ENCODE measurements around the gene OR10K2.
"Not testable (repeated sequence)": the region's sequence is repeated elsewhere in the genome, so short reads cannot be mapped to it uniquely, and the experiment has no call there.

OR10K2 gene

DNA sequence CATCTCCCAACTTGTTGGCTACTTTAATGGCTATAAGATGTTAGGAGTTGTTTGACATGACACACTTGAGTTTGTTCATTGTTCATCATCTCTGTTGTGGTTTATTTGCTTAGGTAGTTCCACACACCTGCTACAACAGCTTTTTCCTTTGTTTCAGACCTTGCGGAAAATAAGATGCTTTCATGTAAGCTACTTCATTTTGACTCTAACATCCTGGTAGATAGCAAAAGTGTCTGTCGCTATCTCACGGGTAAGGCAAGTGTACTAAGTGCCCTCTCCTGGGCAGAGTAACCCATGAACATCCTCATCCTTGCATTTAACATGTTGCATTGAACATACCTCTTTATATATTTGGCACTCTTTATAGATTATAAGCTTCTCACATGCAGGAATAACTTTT lies 25.2 kb downstream of the OR10K2 start:
- no peak for DNase-seq (ENCODE audit: low read depth)
- TF ChIP-seq, protein P1, sequence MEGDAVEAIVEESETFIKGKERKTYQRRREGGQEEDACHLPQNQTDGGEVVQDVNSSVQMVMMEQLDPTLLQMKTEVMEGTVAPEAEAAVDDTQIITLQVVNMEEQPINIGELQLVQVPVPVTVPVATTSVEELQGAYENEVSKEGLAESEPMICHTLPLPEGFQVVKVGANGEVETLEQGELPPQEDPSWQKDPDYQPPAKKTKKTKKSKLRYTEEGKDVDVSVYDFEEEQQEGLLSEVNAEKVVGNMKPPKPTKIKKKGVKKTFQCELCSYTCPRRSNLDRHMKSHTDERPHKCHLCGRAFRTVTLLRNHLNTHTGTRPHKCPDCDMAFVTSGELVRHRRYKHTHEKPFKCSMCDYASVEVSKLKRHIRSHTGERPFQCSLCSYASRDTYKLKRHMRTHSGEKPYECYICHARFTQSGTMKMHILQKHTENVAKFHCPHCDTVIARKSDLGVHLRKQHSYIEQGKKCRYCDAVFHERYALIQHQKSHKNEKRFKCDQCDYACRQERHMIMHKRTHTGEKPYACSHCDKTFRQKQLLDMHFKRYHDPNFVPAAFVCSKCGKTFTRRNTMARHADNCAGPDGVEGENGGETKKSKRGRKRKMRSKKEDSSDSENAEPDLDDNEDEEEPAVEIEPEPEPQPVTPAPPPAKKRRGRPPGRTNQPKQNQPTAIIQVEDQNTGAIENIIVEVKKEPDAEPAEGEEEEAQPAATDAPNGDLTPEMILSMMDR (IDR thresholded peaks at IDR 0.05; ENCODE audit: insufficient read depth, low read depth, low read length, missing control alignments): no peak
- no peak overlapping the region for H3K4me3 ChIP-seq (ENCODE audit: low read length)

DNA sequence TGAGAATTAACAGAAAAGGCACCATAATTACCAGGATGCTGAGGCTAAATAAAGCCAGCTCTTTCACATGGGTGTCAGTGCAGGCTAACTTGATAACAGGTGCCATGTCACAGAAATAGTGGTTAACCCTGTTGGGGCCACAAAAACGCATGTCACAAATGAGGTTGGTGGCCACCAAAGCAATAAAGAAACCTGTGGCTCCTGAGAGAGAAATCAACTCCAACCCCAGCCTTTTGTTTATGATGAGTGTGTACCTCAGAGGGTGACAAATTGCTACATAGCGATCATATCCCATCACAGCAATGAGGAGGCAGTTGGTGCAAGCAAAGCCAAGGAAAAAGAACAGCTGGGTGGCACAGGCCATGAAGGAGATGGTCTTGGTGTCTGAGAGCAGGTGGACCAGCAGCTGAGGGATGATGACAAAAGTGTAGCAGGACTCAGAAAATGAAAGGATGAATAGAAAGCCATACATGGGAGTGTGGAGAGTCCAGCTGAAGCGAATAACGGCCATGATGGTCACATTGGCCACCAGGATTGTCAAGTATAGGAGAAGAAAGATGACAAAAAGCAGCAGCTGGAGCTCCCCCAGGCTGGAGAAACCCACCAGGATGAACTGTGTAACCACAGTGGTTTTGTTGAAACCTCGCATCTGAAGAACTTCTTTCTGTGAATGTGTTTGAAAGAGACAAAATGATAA lies 27.1 kb downstream of the OR10K2 start, which contains the start of gene OR10T2:
Gene OR10T2 (minus strand): TSS at position 649 of the 697 bp plus-strand sequence. CDS start 0 bp downstream, at position 649.
- no peak within 1 kb of the TSS for H3K4me3 ChIP-seq (ENCODE audit: low read length)
- no peak for DNase-seq (ENCODE audit: low read depth)
- TF ChIP-seq, protein P1 (IDR thresholded peaks at IDR 0.05; ENCODE audit: insufficient read depth, low read depth, low read length, missing control alignments): no peak

DNA sequence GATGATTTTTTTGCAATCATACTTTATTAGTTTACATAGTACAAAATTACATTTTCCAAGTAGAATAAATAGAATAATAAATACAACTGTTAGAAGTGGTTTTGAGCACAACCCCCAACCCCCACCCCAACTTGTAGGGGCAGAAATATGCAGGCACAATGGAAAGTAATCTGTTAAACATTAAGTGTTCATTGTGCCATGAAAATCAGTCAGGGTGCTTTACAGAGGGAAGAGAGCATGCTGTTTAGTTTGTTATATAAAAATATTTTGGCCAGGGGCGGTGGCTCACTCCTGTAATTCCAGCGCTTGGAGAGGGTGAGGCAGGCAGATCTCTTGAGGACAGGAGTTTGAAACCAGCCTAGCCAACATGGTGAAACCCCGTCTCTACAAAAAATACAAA lies 29.4 kb downstream of the OR10K2 start:
- DNase-seq (ENCODE audit: low read depth): no peak
- TF ChIP-seq, protein P1 (IDR thresholded peaks at IDR 0.05; ENCODE audit: insufficient read depth, low read depth, low read length, missing control alignments): no peak
- no peak overlapping the region for H3K4me3 ChIP-seq (ENCODE audit: low read length)

DNA sequence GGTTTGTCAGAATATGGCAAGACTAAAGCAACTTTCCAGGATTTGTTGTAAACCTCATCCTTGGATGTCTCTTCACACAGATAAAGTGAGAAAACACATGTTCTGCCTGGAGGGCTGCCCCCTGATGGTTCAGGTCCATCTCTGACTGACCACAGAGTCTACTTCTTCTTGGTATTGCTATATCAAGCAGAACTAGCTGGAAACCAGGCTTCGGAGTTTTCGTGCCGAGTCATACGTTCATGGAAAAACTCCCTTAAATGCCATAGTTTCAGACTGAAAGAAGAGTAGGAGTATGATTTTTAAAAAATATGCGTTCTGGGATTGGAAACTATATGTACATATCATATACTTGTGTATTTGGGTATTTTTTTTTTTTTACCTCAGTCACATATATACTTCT lies 32.6 kb downstream of the OR10K2 start:
- H3K4me3 ChIP-seq (ENCODE audit: low read length): no peak overlapping the region
- TF ChIP-seq, protein P1 (IDR thresholded peaks at IDR 0.05; ENCODE audit: insufficient read depth, low read depth, low read length, missing control alignments): no peak
- no peak for DNase-seq (ENCODE audit: low read depth)

DNA sequence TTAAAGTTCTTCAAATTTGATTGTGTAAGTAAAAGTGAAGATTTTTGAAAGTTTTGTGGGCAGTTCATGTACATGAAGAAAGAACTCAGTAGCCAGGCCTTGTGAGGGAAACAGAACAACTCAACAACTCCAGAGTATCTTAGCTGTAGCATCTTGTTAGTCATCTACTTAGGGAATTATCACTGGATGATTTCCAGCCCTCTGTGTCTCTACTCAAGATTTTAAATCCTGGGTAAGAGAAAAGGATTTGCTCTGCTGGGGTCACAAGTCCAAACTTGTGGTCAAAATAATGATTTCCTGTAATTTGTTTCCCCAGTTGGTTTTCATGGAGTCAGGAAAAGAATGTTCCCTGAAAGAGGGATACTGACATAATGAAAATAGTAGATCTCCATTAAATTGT lies 34.9 kb downstream of the OR10K2 start:
- DNase-seq (ENCODE audit: low read depth): no peak
- no peak overlapping the region for H3K4me3 ChIP-seq (ENCODE audit: low read length)
- TF ChIP-seq, protein P1 (IDR thresholded peaks at IDR 0.05; ENCODE audit: insufficient read depth, low read depth, low read length, missing control alignments): no peak

DNA sequence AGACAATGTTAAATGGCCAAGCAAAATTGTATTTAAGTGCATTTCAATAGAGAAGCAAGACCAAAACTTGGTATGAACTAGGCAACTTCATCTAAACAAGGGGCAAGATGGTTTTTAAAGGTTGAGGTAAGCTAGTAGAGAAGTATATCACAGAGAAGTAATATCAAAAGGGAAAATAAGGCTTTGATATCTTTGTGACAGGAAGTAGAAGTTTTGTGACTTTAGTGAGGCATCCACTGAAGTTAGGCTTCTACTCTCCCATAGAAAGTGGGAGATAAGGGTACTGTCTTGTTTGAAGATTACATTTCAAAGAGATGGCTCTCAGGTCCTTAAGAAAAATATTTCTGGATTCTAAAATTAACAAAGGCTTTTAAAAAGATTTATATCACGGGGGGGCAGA lies 35.7 kb downstream of the OR10K2 start:
- TF ChIP-seq, protein P1 (IDR thresholded peaks at IDR 0.05; ENCODE audit: insufficient read depth, low read depth, low read length, missing control alignments): no peak
- DNase-seq (ENCODE audit: low read depth): no peak
- H3K4me3 ChIP-seq (ENCODE audit: low read length): no peak overlapping the region

DNA sequence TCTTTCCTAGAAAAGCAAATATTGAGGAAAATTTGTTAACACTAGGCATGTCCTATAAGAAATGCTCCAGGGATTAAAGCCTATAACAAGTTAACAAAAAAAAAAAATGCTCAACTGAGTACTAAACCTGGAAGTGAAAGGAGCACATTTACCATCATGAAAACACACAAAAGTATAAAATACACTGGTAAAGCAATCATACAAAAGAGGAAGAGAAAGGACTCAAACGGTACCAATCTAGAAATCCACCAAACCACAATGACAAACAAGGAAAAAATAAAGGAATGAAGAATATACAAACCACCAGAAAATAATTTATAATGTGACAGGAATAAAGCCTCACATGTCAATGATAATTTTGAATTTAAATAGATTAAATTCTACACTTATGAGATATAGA lies 51.2 kb downstream of the OR10K2 start:
- TF ChIP-seq, protein P1 (IDR thresholded peaks at IDR 0.05; ENCODE audit: insufficient read depth, low read depth, low read length, missing control alignments): no peak
- DNase-seq (ENCODE audit: low read depth): no peak

DNA sequence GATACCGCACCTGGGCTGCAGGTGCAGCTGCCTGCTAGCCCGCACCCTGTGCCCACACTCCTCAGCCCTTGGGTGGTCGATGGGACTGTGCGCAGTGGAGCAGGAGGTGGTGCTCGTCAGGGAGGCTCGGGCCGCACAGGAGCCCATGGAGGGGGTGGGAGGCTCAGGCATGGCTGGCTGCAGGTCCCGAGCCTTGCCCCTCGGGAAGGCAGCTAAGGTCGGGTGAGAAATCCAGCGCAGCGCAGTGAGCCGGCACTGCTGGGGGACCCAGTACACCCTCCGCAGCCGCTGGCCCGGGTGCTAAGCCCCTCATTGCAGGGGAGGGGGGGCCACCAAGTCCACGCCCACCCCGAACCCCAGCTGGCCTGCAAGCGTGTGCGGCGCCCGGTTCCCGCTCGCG lies 51.9 kb downstream of the OR10K2 start:
- not testable (repeated sequence) for H3K4me3 ChIP-seq (ENCODE audit: low read length); DNase-seq (ENCODE audit: low read depth)

More for the DNA sequence above, 51.2 kb downstream of the OR10K2 start:
- H3K4me3 ChIP-seq (ENCODE audit: low read length): no peak overlapping the region
